ENCODE results near the gene TOLLIP. TPM values are rescaled to one million over a fixed set of nuclear protein-coding genes. Genes with fewer than 3 reads are reported as not detected.

The TOLLIP gene
- total and polyA plus RNA-seq, 10 donors, result 16.1 to 67.4 (median 46.2) TPM

GRCh38 chr11:1261241-1262071 lies 48.0 kb downstream of the TOLLIP start:
- H3K4me1 ChIP-seq, result peaks cover 9 to 27% (median 16%) of the 10 kb centered on the region in 6 donors
- peaks cover 0 to 8% (median 0%) of the 10 kb centered on the region in 7 donors for H3K27me3 ChIP-seq (replicated peaks in 1 of 7)
- H3K4me3 ChIP-seq, result peak overlapping the region in 4 of 8 donors; percentile 41 to 72 (median 46)
- H3K36me3 ChIP-seq, result no peaks in the 10 kb centered on the region
- H3K9me3 ChIP-seq, result peaks cover 0 to 21% (median 11%) of the 10 kb centered on the region in 8 donors
- H3K27ac ChIP-seq, result peak overlapping the region in 4 of 8 donors; percentile 81 to 87 (median 83)
- WGBS, 5 donors, result 87 to 94% (median 91%) methylated on average over 24 to 39 of the region's 39 CpGs
- TF ChIP-seq POLR2A (IDR thresholded peaks at IDR 0.05), result no peak
- no peak for TF ChIP-seq CTCF (IDR thresholded peaks at IDR 0.05 in 8 of 11, conservative IDR thresholded peaks at IDR 0.05 in 3 of 11)
- no peak for TF ChIP-seq POLR2AphosphoS5 (IDR thresholded peaks at IDR 0.05)
- DNase-seq, result no peak
- intact Hi-C loops (cut with DNase I; ENCODE audit: low total_unique reads), result no loop called here

GRCh38 chr11:1260620-1261019 lies 48.8 kb downstream of the TOLLIP start:
- Histone ChIP-seq H3K36me3 (no peaks in the 10 kb centered on the region), H3K27me3 (replicated peaks in 1 of 7) (peaks cover 0 to 8% (median 0%) of the 10 kb centered on the region in 7 donors), H3K4me3 (no peak overlapping the region), H3K9me3 (peaks cover 0 to 14% (median 7%) of the 10 kb centered on the region in 8 donors), H3K27ac (no peak overlapping the region), H3K4me1 (peaks cover 9 to 27% (median 16%) of the 10 kb centered on the region in 6 donors)
- TF ChIP-seq CTCF (IDR thresholded peaks at IDR 0.05 in 8 of 11, conservative IDR thresholded peaks at IDR 0.05 in 3 of 11), result no peak
- peak in 1 of 3 donors; percentile 9 for TF ChIP-seq POLR2AphosphoS5 (IDR thresholded peaks at IDR 0.05)
- TF ChIP-seq POLR2A (IDR thresholded peaks at IDR 0.05), result no peak
- DNase-seq, result no peak
- intact Hi-C loops (cut with DNase I; ENCODE audit: low total_unique reads), result no loop called here
- WGBS, 5 donors, result 89 to 100% (median 91%) methylated on average over 4 to 17 of the region's 17 CpGs

- peaks cover 9 to 27% (median 16%) of the 10 kb centered on the region in 6 donors for H3K4me1 ChIP-seq
- peaks cover 0 to 8% (median 1%) of the 10 kb centered on the region in 8 donors for H3K9me3 ChIP-seq
- H3K27me3 ChIP-seq (replicated peaks in 1 of 7), result peaks cover 0 to 8% (median 0%) of the 10 kb centered on the region in 7 donors
- TF ChIP-seq POLR2A (IDR thresholded peaks at IDR 0.05) (no peak), CTCF (IDR thresholded peaks at IDR 0.05 in 8 of 11, conservative IDR thresholded peaks at IDR 0.05 in 3 of 11) (no peak), POLR2AphosphoS5 (IDR thresholded peaks at IDR 0.05) (no peak)
- no peak for DNase-seq
- H3K36me3 ChIP-seq, result no peaks in the 10 kb centered on the region
- intact Hi-C loops (cut with DNase I; ENCODE audit: low total_unique reads), result no loop called here
- H3K4me3 ChIP-seq, result no peak overlapping the region
- WGBS, 5 donors, result 70 to 100% (median 76%) methylated on average over 2 to 10 of the region's 10 CpGs
- no peak overlapping the region for H3K27ac ChIP-seq
These were observed 49.4 kb downstream of the TOLLIP start for GRCh38 chr11:1260023-1260501.

GRCh38 chr11:1259561-1259960 lies 49.9 kb downstream of the TOLLIP start:
- H3K4me3 ChIP-seq, result no peak overlapping the region
- H3K27ac ChIP-seq, result no peak overlapping the region
- intact Hi-C loops (cut with DNase I; ENCODE audit: low total_unique reads), result no loop called here
- H3K36me3 ChIP-seq, result no peaks in the 10 kb centered on the region
- no peak for DNase-seq
- peaks cover 9 to 27% (median 16%) of the 10 kb centered on the region in 6 donors for H3K4me1 ChIP-seq
- WGBS, 5 donors, result 80 to 91% (median 88%) methylated on average over 9 of the region's 9 CpGs
- H3K9me3 ChIP-seq, result peaks cover 0 to 3% (median 0%) of the 10 kb centered on the region in 8 donors
- TF ChIP-seq POLR2AphosphoS5 (IDR thresholded peaks at IDR 0.05) (no peak), CTCF (IDR thresholded peaks at IDR 0.05 in 8 of 11, conservative IDR thresholded peaks at IDR 0.05 in 3 of 11) (no peak), POLR2A (IDR thresholded peaks at IDR 0.05) (no peak)
- H3K27me3 ChIP-seq (replicated peaks in 1 of 7), result peaks cover 0 to 8% (median 0%) of the 10 kb centered on the region in 7 donors
